Measurements from ENCODE around the gene TPD52L2. TPM values are rescaled to one million over a fixed set of nuclear protein-coding genes. Genes with fewer than 3 reads are reported as not detected.
A peak's percentile ranks its signal among the peaks of the same experiment; 100 is the strongest.
"Not testable (repeated sequence)": the region's sequence is repeated elsewhere in the genome, so short reads cannot be mapped to it uniquely, and the experiment has no call there.

TPD52L2 gene
- polyA plus RNA-seq, 10 donors, result 65.5 to 85.7 (median 77.4) TPM

DNA sequence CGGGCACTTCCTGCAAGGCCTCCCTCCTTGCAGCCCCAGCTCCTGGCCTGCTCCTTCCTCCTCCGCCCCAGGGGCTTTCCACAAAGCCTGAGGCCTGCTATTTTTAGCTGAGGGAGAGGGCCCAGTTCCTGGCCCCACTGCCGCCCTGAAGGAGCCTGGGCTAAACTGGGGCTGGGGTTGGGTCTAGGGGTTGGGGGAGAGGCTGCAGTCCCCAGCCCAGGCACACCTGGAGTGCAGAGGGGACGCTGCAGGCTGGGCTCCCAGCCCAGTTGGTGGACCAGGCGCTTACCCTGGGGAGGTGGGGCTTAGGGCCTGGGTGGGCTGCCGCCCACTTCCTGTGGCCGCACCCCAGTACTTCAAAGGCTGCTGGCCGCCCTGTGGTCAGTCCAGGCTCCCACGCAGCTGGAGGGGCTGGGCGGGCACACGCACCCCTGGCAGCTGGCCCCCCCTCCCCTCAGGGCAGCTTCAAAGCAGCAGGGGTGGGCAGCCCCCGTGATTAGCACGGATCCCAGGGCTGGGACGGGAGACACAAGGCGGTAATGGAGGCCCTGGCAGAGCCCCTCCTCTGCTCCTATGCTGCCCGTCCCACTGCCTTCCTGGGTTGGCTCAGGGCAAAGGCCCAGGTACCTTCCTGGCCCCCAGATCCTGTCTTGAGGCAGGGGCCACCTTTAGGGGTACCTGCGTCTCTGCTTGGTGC is 10.9 kb upstream of the TPD52L2 start:
- DNase-seq, result peak in 1 of 3 donors; percentile 73

DNA sequence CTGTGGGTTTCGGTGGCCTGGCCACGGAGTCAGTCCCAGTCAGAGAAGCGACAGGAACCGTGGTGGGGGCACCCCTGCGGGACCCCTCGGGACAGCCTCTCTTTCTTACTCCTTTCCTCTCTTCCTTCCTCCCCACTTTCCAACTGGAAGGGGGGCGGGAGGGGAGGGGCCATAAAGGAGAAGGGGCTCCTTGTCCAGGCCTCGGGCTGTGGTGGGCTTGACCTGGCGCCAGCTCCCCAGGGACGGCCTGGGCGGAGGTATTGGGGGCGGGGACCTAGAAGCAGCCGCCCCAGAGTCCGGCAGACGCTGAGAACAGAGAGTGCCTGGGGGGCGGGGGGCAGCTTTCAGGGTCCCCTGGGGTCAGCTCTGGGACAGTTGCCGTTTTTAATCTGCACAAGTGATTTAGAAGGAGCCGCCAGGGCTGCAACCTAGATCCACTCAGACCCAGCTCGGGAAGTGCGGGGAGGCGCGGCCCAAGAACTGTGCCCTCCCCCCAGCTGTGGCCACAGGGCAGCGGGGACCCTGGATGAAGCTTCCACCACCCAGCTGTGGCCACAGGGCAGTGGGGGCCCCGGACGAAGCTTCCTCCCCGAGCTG is 10.2 kb upstream of the TPD52L2 start:
- DNase-seq, result peak in 1 of 3 donors; percentile 61

DNA sequence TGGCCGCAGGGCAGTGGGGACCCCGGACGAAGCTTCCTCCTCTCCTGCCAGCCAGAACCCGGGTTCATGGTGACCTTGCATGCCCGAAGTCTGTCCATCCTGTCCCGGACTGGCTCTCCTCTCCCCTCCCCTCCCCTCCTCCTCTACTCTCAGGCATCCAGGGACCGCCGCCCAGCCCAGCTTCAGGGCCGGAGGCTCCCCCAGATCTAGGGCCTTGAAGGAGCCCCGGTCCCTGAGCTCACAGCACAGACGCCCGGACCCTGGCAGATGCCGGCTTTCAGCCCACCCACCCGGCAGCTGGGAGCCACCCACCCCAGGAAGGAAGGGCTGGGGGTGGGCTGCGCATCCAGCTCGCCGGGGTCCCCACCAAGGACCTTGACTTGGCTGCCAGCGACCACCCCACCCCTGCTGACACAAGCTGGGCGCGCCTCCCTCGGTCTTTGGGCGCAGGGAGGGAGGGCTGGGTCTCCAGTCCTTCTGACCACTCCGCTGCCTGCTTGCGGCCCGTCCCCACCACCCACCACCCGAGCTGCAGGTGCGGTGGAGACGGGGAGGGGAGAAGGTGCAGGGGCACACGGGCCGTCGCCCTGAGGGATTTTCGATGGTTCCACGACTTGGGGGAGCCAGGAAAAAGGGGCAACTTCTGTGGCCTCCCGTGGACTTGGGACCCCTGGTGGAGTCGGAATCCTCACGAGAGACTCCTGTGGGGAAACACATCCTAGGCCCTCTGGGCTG is 9.5 kb upstream of the TPD52L2 start:
- peak in 1 of 3 donors; percentile 69 for DNase-seq

DNA sequence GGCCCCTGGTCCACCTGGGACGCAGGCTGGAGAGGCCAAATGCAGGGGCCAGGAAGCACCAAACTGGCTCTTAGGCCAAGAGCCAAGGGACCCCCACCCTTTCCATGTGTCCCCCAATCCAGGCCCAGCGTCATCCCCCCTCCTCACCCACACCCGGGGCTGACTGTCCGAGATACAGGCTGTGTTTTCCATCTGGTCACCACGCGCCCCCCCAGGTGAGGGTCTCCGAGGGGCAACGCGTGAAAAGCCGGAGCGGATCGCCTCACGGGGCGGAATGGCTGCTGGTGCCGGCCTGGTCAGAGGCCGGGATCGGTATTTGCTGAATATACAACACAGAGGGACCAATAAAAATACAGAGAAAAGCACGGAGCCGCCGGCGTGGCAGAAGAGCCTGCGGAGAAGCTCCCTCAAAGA is 9.0 kb upstream of the TPD52L2 start:
- DNase-seq, result no peak

- peak in 1 of 3 donors; percentile 85 for DNase-seq
These were observed 7.2 kb upstream of the TPD52L2 start for GRCh38 chr20:63857764-63858392.

DNA sequence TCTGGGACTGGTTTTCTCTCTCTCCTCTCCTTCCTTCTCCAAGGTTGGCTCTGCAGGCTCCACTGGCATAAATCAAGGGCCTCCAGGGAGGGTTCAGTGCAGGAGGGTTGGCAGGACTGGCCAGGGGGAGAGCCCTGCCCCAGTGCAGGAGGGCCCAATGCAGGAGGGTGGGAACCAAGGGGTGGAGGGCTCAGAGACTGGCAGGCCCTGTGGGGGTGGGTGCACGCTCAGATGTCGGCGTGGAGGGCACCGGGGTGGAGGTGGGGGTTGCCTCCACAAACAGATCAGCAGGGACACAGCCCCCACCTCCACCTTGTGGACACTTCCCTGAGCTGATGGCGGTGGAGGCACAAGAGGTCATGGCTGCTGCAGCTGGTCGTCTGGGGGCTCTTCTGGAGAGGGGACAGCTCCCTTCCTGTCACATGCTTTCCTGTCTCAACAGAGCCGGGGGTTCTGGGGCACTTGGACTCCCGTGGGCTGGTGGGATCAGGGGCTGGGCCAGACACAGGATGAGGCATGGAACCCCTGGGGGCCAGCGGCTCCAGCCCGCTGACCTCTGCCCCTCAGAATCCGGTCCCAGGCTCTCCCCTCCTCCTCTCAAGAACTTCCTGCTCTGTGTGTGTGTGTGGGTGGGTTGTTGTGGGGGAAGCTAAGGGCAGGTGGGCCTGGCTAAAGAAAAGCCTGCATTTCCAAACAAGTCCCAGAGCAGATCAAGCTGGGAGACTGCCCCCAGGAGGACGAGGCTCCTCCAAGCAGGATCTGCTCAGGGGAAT is 6.5 kb upstream of the TPD52L2 start:
- peak in 1 of 3 donors; percentile 78 for DNase-seq

- DNase-seq, result no peak
These were observed 5.8 kb upstream of the TPD52L2 start for GRCh38 chr20:63859166-63859699.

- no peak for DNase-seq
These were observed 4.6 kb upstream of the TPD52L2 start for GRCh38 chr20:63860325-63861051.

GRCh38 chr20:63861365-63861934 is 3.6 kb upstream of the TPD52L2 start, which contains the start of gene ABHD16B:
Gene ABHD16B, plus strand, starts transcription at chr20:63861498. Its CDS starts 43 bp downstream, at chr20:63861541.
- no peak for DNase-seq

- no peak for DNase-seq
These were observed 2.8 kb upstream of the TPD52L2 start for GRCh38 chr20:63861981-63862901.

DNA sequence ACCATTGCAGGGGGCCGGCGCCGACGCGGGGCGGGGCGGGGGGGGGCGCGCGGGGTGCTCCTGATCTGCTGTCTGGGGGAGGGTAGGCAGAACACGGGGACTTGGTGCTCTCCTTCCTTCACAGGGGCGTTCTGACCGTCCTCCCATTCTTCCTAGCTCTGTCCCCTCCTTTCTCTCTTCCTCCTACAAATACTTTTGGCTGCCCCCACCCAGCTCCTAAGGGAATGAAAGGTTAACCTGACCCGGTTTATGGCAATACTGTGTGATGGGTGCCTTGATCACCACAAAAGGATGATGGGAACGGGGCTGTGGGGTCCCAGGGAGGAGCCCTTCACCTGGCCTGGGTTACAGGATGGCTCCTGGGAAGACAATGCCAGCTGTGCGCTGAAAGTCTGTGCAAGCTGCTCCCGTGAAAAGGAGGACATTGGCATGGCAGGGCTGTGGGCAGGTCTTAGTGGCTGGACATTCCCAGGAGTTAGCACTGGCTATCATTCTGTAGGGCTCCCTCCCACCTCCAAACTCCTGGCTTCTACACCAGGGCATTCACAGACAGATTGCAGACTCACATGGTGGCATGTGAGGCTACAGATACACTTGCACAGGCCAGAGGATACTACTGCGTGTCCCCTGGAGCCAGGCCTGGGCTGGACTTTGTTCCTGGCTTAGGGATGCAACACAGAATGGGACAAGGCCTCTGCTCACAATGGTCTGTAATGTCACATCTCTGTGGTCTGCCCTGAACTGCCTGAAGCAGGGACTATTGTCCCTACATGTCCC is 1.9 kb upstream of the TPD52L2 start:
- no peak for DNase-seq

GRCh38 chr20:63863798-63864544 is 1.1 kb upstream of the TPD52L2 start:
- DNase-seq, result peak in 2 of 3 donors; percentile 86 to 93

GRCh38 chr20:63864545-63864977 is 509 bp upstream of the TPD52L2 start:
- no peak for DNase-seq

- not testable (repeated sequence) for DNase-seq
These were observed 2.0 kb downstream of the TPD52L2 start for GRCh38 chr20:63867042-63867441.

DNA sequence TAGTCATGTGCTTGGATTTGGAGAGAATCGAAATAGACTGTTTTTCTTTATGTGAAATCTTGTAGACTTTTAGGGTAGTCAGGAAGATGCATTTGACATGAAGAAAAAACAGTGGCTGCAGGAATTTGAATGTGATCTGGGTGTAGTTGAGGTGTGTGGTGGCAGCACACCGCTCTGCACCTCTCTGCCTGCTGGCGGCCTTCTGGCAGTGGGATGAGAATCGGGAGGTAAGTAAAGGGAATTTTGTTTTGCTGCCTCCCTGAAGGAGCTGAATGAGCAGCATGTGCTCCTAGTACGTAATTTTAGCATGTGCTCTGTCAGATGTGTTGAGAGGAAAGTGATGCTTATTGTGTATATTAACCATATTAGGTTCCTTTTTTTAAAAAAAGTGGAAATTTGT is 3.2 kb downstream of the TPD52L2 start:
- DNase-seq, result no peak

DNA sequence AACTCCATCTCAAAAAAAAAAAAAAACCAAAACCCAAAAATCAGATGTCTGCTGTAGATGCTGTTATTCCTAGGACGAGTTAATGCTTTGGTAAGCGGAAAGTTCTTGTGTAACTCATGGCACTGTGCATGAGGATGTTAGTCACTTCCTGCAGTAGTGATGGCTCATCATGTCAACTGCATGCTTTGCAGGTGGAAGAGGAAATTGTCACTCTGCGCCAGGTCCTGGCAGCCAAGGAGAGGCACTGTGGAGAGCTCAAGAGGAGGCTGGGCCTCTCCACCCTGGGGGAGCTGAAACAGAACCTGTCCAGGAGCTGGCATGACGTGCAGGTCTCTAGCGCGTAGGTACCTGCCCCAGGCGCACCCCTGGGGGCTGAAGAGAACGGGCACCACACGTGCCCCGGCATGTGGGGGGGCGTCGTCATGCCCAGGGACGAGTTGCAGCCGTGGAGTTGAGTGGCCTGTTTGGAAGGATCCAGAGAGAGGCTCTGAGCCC is 8.5 kb downstream of the TPD52L2 start:
- DNase-seq, result peak in 1 of 3 donors; percentile 63

GRCh38 chr20:63874241-63874640 is 9.2 kb downstream of the TPD52L2 start:
- DNase-seq, result not testable (repeated sequence)
